ENCODE measurements around the gene MECP2. TPM values are rescaled to one million over a fixed set of nuclear protein-coding genes. Genes with fewer than 3 reads are reported as not detected.

Gene MECP2
- total RNA-seq, 1 donor from 2014 or later = 60.0 TPM

GRCh38 chrX:153992180-153992579 lies 105.3 kb downstream of the MECP2 start:
- Mint-ChIP-seq H3K4me3 (ENCODE audit: unreplicated experiment) (no peak overlapping the region), H3K36me3 (ENCODE audit: unreplicated experiment) (no peaks in the 10 kb centered on the region), H3K27ac (ENCODE audit: unreplicated experiment) (no peak overlapping the region), H3K4me1 (ENCODE audit: low read depth, unreplicated experiment) (peaks cover 1% of the 10 kb centered on the region), H3K9me3 (ENCODE audit: unreplicated experiment) (peaks cover 2% of the 10 kb centered on the region), H3K27me3 (ENCODE audit: unreplicated experiment) (peaks cover 2% of the 10 kb centered on the region)
- no peak for DNase-seq
- no peak for TF ChIP-seq CTCF (IDR thresholded peaks at IDR 0.05; ENCODE audit: partially characterized antibody, unreplicated experiment)

- no peak for TF ChIP-seq CTCF (IDR thresholded peaks at IDR 0.05; ENCODE audit: partially characterized antibody, unreplicated experiment)
- Mint-ChIP-seq H3K4me3 (ENCODE audit: unreplicated experiment) (no peak overlapping the region), H3K4me1 (ENCODE audit: low read depth, unreplicated experiment) (peaks cover 1% of the 10 kb centered on the region), H3K27me3 (ENCODE audit: unreplicated experiment) (peaks cover 2% of the 10 kb centered on the region), H3K27ac (ENCODE audit: unreplicated experiment) (no peak overlapping the region), H3K9me3 (ENCODE audit: unreplicated experiment) (peaks cover 2% of the 10 kb centered on the region), H3K36me3 (ENCODE audit: unreplicated experiment) (no peaks in the 10 kb centered on the region)
- no peak for DNase-seq
Observed at GRCh38 chrX:153991013-153991580, 106.4 kb downstream of the MECP2 start.

GRCh38 chrX:153989973-153990655 lies 107.4 kb downstream of the MECP2 start:
- H3K27ac Mint-ChIP-seq (ENCODE audit: unreplicated experiment) = no peak overlapping the region
- H3K36me3 Mint-ChIP-seq (ENCODE audit: unreplicated experiment) = no peaks in the 10 kb centered on the region
- DNase-seq = no peak
- H3K4me3 Mint-ChIP-seq (ENCODE audit: unreplicated experiment) = no peak overlapping the region
- peaks cover 1% of the 10 kb centered on the region for H3K4me1 Mint-ChIP-seq (ENCODE audit: low read depth, unreplicated experiment)
- peaks cover 2% of the 10 kb centered on the region for H3K27me3 Mint-ChIP-seq (ENCODE audit: unreplicated experiment)
- H3K9me3 Mint-ChIP-seq (ENCODE audit: unreplicated experiment) = peaks cover 2% of the 10 kb centered on the region
- TF ChIP-seq CTCF (IDR thresholded peaks at IDR 0.05; ENCODE audit: partially characterized antibody, unreplicated experiment) = no peak

GRCh38 chrX:153988493-153988892 lies 109.0 kb downstream of the MECP2 start:
- TF ChIP-seq CTCF (IDR thresholded peaks at IDR 0.05; ENCODE audit: partially characterized antibody, unreplicated experiment) = no peak
- Mint-ChIP-seq H3K27me3 (ENCODE audit: unreplicated experiment) (peaks cover 3% of the 10 kb centered on the region), H3K9me3 (ENCODE audit: unreplicated experiment) (no peaks in the 10 kb centered on the region), H3K27ac (ENCODE audit: unreplicated experiment) (no peak overlapping the region), H3K4me3 (ENCODE audit: unreplicated experiment) (no peak overlapping the region), H3K4me1 (ENCODE audit: low read depth, unreplicated experiment) (peaks cover 3% of the 10 kb centered on the region), H3K36me3 (ENCODE audit: unreplicated experiment) (no peaks in the 10 kb centered on the region)
- DNase-seq = no peak

Data from glutamatergic neuron (in vitro differentiated cells).